H9 (cell line): ENCODE results near the gene CHSY1. TPM values are rescaled to one million over a fixed set of nuclear protein-coding genes. Genes with fewer than 3 reads are reported as not detected.
A peak's percentile ranks its signal among the peaks of the same experiment; 100 is the strongest.

Experiments
- DNase-seq: peaks from one replicate; pipeline ENCODE4 v3.0.0-alpha.2; 2017
- H2AFZ ChIP-seq: one replicate; pipeline ENCODE4 v1.6.1; 2013; ENCODE audit warnings: mild to moderate bottlenecking, low read length, control low read depth, moderate library complexity
- H2AK5ac ChIP-seq: 2 replicates; pipeline ENCODE4 v1.6.1; 2013; ENCODE audit warnings: low read length, control low read depth, mixed read lengths; ENCODE audit not compliant: insufficient read length
- H2BK120ac ChIP-seq: one replicate; pipeline ENCODE4 v1.6.1; 2013; ENCODE audit warnings: low read depth, mild to moderate bottlenecking, low read length, control low read depth, inconsistent platforms; ENCODE audit not compliant: poor library complexity, severe bottlenecking
- H2BK12ac ChIP-seq: 2 replicates; pipeline ENCODE4 v1.6.1; 2013; ENCODE audit warnings: low read length, control low read depth, mixed read lengths, low read depth; ENCODE audit not compliant: insufficient read length
- H2BK15ac ChIP-seq: 2 replicates; pipeline ENCODE4 v1.6.1; 2013; ENCODE audit warnings: low read depth, low read length, control low read depth
- H2BK20ac ChIP-seq: one replicate; pipeline ENCODE4 v1.6.1; 2013; ENCODE audit warnings: low read depth, mild to moderate bottlenecking, low read length, control low read depth, inconsistent platforms; ENCODE audit not compliant: poor library complexity, severe bottlenecking
- H2BK5ac ChIP-seq: 2 replicates; pipeline ENCODE4 v1.6.1; 2013; ENCODE audit warnings: low read length, control low read depth, mixed read lengths; ENCODE audit not compliant: insufficient read length
- H3K14ac ChIP-seq: 2 replicates; pipeline ENCODE4 v1.6.1; 2013; ENCODE audit warnings: low read length, control low read depth; ENCODE audit not compliant: insufficient read depth
- H3K18ac ChIP-seq: 2 replicates; pipeline ENCODE4 v1.6.1; 2013; ENCODE audit warnings: low read depth, mild to moderate bottlenecking, mixed read lengths, low read length, control low read depth; ENCODE audit not compliant: insufficient read length
- H3K23ac ChIP-seq: 2 replicates; pipeline ENCODE4 v1.6.1; 2013; ENCODE audit warnings: low read length, control low read depth, mixed read lengths, low read depth; ENCODE audit not compliant: insufficient read length
- H3K23me2 ChIP-seq: 2 replicates; pipeline ENCODE4 v1.6.1; 2013; ENCODE audit warnings: low read depth, mild to moderate bottlenecking, mixed read lengths, low read length, control low read depth; ENCODE audit not compliant: insufficient read length, poor library complexity, severe bottlenecking
- H3K27ac ChIP-seq: 2 replicates; pipeline ENCODE4 v1.5.1; 2013; ENCODE audit warnings: low read length, control low read depth, mixed read lengths, low read depth; ENCODE audit not compliant: insufficient read length
- H3K27me3 ChIP-seq: 2 replicates; pipeline ENCODE4 v1.6.1; 2013; ENCODE audit warnings: low read length, control low read depth, inconsistent platforms; ENCODE audit not compliant: insufficient read depth
- H3K4ac ChIP-seq: 2 replicates; pipeline ENCODE4 v1.6.1; 2013; ENCODE audit warnings: low read depth, mild to moderate bottlenecking, control low read depth, inconsistent platforms, low read length, moderate library complexity
- H3K4me1 ChIP-seq: 2 replicates; pipeline ENCODE4 v1.6.1; 2013; ENCODE audit warnings: low read length, control low read depth, inconsistent platforms; ENCODE audit not compliant: insufficient read depth
- H3K4me2 ChIP-seq: 2 replicates; pipeline ENCODE4 v1.6.1; 2013; ENCODE audit warnings: low read length, control low read depth, mixed read lengths; ENCODE audit not compliant: insufficient read length, insufficient read depth
- H3K56ac ChIP-seq: 2 replicates; pipeline ENCODE4 v1.6.1; 2013; ENCODE audit warnings: low read depth, mild to moderate bottlenecking, mixed read lengths, low read length, control low read depth; ENCODE audit not compliant: insufficient read length
- H3K79me1 ChIP-seq: 2 replicates; pipeline ENCODE4 v1.6.1; 2013; ENCODE audit warnings: low read depth, mild to moderate bottlenecking, moderate library complexity, low read length, control low read depth, inconsistent platforms; ENCODE audit not compliant: insufficient read depth, poor library complexity, severe bottlenecking
- H3K79me2 ChIP-seq: 2 replicates; pipeline ENCODE4 v1.6.1; 2013; ENCODE audit warnings: low read length, control low read depth, inconsistent platforms; ENCODE audit not compliant: insufficient read depth
- H3K9ac ChIP-seq: 2 replicates; pipeline ENCODE4 v1.6.1; 2013; ENCODE audit warnings: low read length, control low read depth, mixed read lengths; ENCODE audit not compliant: insufficient read length; ENCODE audit errors: extremely low read depth
- H3K9me3 ChIP-seq: one replicate; pipeline ENCODE4 v1.6.1; 2013; ENCODE audit warnings: low read depth, low read length, inconsistent platforms; ENCODE audit not compliant: control insufficient read depth
- H3T11ph ChIP-seq: one replicate; pipeline ENCODE4 v1.6.1; 2013; ENCODE audit warnings: mild to moderate bottlenecking, low read length, control low read depth, inconsistent platforms
- H4K20me1 ChIP-seq: one replicate; pipeline ENCODE4 v1.6.1; 2013; ENCODE audit not compliant: control insufficient read depth, insufficient read length, insufficient read depth
- H4K5ac ChIP-seq: 2 replicates; pipeline ENCODE4 v1.6.1; 2013; ENCODE audit warnings: low read depth, mild to moderate bottlenecking, mixed read lengths, low read length, control low read depth; ENCODE audit not compliant: insufficient read length
- H4K8ac ChIP-seq: replicated peaks from 2 replicates; pipeline ENCODE4 v1.6.1; 2013; ENCODE audit warnings: low read length, control low read depth, mixed read lengths, low read depth; ENCODE audit not compliant: insufficient read length
- H4K91ac ChIP-seq: 2 replicates; pipeline ENCODE4 v1.6.1; 2013; ENCODE audit warnings: low read depth, mild to moderate bottlenecking, moderate library complexity, mixed read lengths, low read length, control low read depth; ENCODE audit not compliant: insufficient read length
- H3K27ac Mint-ChIP-seq, 3 experiments: 2 replicates in 2 of 3; 3 replicates in 1 of 3; pipeline ENCODE4 v1.8.0; 2020 to 2021; ENCODE audit warnings: mixed read lengths in 3 of 3, mild to moderate bottlenecking in 1 of 3, moderate library complexity in 1 of 3
- H3K27me3 Mint-ChIP-seq: 2 replicates; pipeline ENCODE4 v1.8.0; 2021; ENCODE audit warnings: low read depth, mild to moderate bottlenecking, moderate library complexity, mixed read lengths
- H3K36me3 Mint-ChIP-seq, 3 experiments: 2 replicates in 2 of 3; 3 replicates in 1 of 3; pipeline ENCODE4 v1.8.0; 2020 to 2021; ENCODE audit warnings: low read depth in 3 of 3, mixed read lengths in 3 of 3; ENCODE audit not compliant: insufficient read depth in 1 of 3
- H3K4me1 Mint-ChIP-seq, 2 experiments: 2 replicates each; pipeline ENCODE4 v1.8.0; 2020; ENCODE audit warnings: mixed read lengths in 2 of 2
- H3K4me3 Mint-ChIP-seq, 2 experiments: 2 replicates in 1 of 2; 3 replicates in 1 of 2; pipeline ENCODE4 v1.8.0; 2020 to 2021; ENCODE audit warnings: mild to moderate bottlenecking in 2 of 2, mixed read lengths in 2 of 2, moderate library complexity in 1 of 2
- H3K9me3 Mint-ChIP-seq, 2 experiments: 2 replicates in 1 of 2; 3 replicates in 1 of 2; pipeline ENCODE4 v1.8.0; 2020; ENCODE audit warnings: mild to moderate bottlenecking in 2 of 2, mixed read lengths in 2 of 2, moderate library complexity in 1 of 2
- WGBS: extraction: QIAGEN DNeasy Blood & Tissue Kit; methylation state at CpG from one replicate; pipeline ENCODE4 v1.1.7; 2013; ENCODE audit warnings: missing lambda C conversion rate, low lambda C conversion rate, mixed read lengths; ENCODE audit not compliant: insufficient read length; ENCODE audit errors: extremely low coverage; 5-methylcytosine and 5-hydroxymethylcytosine counted together
- total RNA-seq: library from RNA; stranded (reverse); gene quantifications from 2 replicates; pipeline ENCODE4 v1.2.1, GENCODE V29; 2021
- TF ChIP-seq, protein P1 (sequence below): fragments of 200-600 bp; sonication (generic); conservative IDR thresholded peaks from 3 replicates; pipeline ENCODE4 v1.8.0; 2021; ENCODE audit warnings: antibody characterized with exemption, mild to moderate bottlenecking

Gene CHSY1
- total RNA-seq, 1 experiment from 2014 or later: 68.3 TPM

DNA sequence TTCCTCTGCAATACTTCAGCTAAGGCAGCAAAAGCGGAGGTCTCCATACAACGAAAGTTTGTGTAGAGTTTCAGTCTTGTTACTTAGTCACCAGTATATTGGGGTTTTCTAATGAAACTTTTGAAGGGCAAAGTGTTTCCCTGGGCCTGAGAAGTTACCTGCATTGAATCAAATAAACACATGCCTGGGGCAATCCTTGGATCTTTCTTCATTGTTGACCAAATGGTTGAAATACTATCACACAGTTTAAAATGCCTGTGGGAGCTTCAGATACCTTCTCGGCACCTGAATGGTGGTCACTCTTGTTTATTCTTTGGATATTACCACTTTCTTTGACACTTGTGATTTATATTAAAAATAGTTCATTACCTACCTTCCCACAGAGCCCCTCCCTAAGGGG is 988 bp upstream of the CHSY1 start:
- WGBS: no CpG with 5 or more reads among the region's 3 CpGs
- Histone ChIP-seq H3K56ac (no peak overlapping the region), H3K27ac (no peak overlapping the region), H4K8ac (no peak overlapping the region), H2AFZ (no peak overlapping the region), H3T11ph (no peak overlapping the region), H3K79me1 (no peaks in the 10 kb centered on the region), H3K4ac (no peak overlapping the region), H3K9ac (peak overlapping the region; percentile 28), H3K14ac (no peak overlapping the region), H4K91ac (no peak overlapping the region), H3K23ac (no peak overlapping the region), H4K20me1 (no peaks in the 10 kb centered on the region), H3K23me2 (peaks cover 14% of the 10 kb centered on the region), H2BK20ac (no peak overlapping the region), H3K27me3 (no peaks in the 10 kb centered on the region), H3K79me2 (peaks cover 25% of the 10 kb centered on the region), H2AK5ac (no peak overlapping the region), H3K18ac (no peak overlapping the region), H2BK15ac (no peak overlapping the region), H2BK120ac (no peak overlapping the region), H2BK12ac (no peak overlapping the region), H3K9me3 (no peaks in the 10 kb centered on the region), H4K5ac (no peak overlapping the region), H3K4me2 (peak overlapping the region; percentile 88), H2BK5ac (no peak overlapping the region), H3K4me1 (peaks cover 7% of the 10 kb centered on the region; the same call in 1 of the 2 replicates)
- Mint-ChIP-seq H3K27me3 (peaks cover 2% of the 10 kb centered on the region), H3K9me3 (no peaks in the 10 kb centered on the region), H3K4me3 (peak overlapping the region; percentile 80 to 86), H3K4me1 (peaks cover 39 to 51% of the 10 kb centered on the region in 2 experiments), H3K27ac (no peak overlapping the region), H3K36me3 (peaks cover 3 to 9% (median 5%) of the 10 kb centered on the region in 3 experiments; a peak in 6 of 7 replicates)
- TF ChIP-seq, protein P1, sequence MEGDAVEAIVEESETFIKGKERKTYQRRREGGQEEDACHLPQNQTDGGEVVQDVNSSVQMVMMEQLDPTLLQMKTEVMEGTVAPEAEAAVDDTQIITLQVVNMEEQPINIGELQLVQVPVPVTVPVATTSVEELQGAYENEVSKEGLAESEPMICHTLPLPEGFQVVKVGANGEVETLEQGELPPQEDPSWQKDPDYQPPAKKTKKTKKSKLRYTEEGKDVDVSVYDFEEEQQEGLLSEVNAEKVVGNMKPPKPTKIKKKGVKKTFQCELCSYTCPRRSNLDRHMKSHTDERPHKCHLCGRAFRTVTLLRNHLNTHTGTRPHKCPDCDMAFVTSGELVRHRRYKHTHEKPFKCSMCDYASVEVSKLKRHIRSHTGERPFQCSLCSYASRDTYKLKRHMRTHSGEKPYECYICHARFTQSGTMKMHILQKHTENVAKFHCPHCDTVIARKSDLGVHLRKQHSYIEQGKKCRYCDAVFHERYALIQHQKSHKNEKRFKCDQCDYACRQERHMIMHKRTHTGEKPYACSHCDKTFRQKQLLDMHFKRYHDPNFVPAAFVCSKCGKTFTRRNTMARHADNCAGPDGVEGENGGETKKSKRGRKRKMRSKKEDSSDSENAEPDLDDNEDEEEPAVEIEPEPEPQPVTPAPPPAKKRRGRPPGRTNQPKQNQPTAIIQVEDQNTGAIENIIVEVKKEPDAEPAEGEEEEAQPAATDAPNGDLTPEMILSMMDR: no peak
- no peak for DNase-seq
